GM12878 (cell line): ENCODE data around the gene PIEZO2. TPM values are rescaled to one million over a fixed set of nuclear protein-coding genes. Genes with fewer than 3 reads are reported as not detected.
A peak's percentile ranks its signal among the peaks of the same experiment; 100 is the strongest.

Source experiments
- ATF3 ChIP-seq: IDR thresholded peaks from 2 replicates; pipeline ENCODE4 v1.6.1; 2011; ENCODE audit warnings: low read depth, mild to moderate bottlenecking, low read length, moderate library complexity, borderline replicate concordance; ENCODE audit errors: extremely low read depth
- E2F8 ChIP-seq: fragments of 450-650 bp; IDR thresholded peaks from 2 replicates; pipeline ENCODE4 v1.6.1; 2018; ENCODE audit warnings: mild to moderate bottlenecking, low read depth, moderate library complexity; ENCODE audit not compliant: partially characterized antibody
- RB1 ChIP-seq: fragments of 450-650 bp; formaldehyde crosslinking; IDR thresholded peaks from 2 replicates; pipeline ENCODE4 v1.6.1; 2017; ENCODE audit warnings: mild to moderate bottlenecking, borderline replicate concordance
- RUNX3 ChIP-seq: IDR thresholded peaks from 2 replicates; pipeline ENCODE4 v1.6.1; 2012; ENCODE audit warnings: low read length, inconsistent platforms
- TBL1XR1 ChIP-seq: IDR thresholded peaks from 2 replicates; pipeline ENCODE4 v1.6.1; 2012; ENCODE audit warnings: low read depth, low read length, improper control_type of control experiment
- ZNF24 ChIP-seq: fragments of 450-650 bp; IDR thresholded peaks from 2 replicates; pipeline ENCODE4 v1.6.1; 2017; ENCODE audit warnings: antibody characterized with exemption, mild to moderate bottlenecking
- ZNF274 ChIP-seq: IDR thresholded peaks from one replicate; pipeline ENCODE4 v1.8.0; 2011; ENCODE audit not compliant: insufficient read length, insufficient read depth
- polyA plus RNA-seq, 11 experiments: library from polyadenylated mRNA; depleted of rRNA in 4 of 11; unstranded in 6 of 11; stranded (reverse) in 5 of 11; fragments of >200 nt; fragmentation: Nextera tagmentation in 4 of 11; fragmentation: Illumina TruSeq in 1 of 11; extraction: Ambion mirVana in 4 of 11; extraction: Trizol in 1 of 11; gene quantifications; 1 replicate in 1 of 11; 2 replicates in 10 of 11; pipeline versions ENCODE4 v1.2.1 to v1.2.3, GENCODE V29; 2011 to 2016; ENCODE audit warnings: inconsistent platforms in 2 of 11, missing spikeins in 2 of 11, low read depth in 1 of 11
- total RNA-seq, 4 experiments: library from RNA; depleted of rRNA in 3 of 4; stranded (reverse); fragments of >200 nt in 3 of 4; fragmentation: Illumina TruSeq in 1 of 4; extraction: Trizol in 1 of 4; gene quantifications; 2 replicates each; pipeline versions ENCODE4 v1.2.1 to v1.2.3, GENCODE V29; 2013 to 2021

Gene PIEZO2
- total and polyA plus RNA-seq, 10 of the 15 experiments (the other 5 are each of a cell fraction or from before 2014, with no cell fraction given) = 6.7 to 42.3 (median 27.4) TPM

GRCh38 chr18:11155034-11155759 is 5.8 kb upstream of the PIEZO2 start (continued):
- TF ChIP-seq ATF3 = no peak
- no peak for TF ChIP-seq TBL1XR1
- no peak for TF ChIP-seq RB1
- no peak for TF ChIP-seq ZNF274
- peak; percentile 52; the same call in 1 of the 2 replicates for TF ChIP-seq RUNX3
- TF ChIP-seq ZNF24 = no peak
- TF ChIP-seq E2F8 = no peak
- TF ChIP-seq, all 136 proteins: peak for 2
